DMS114 treated with DMSO at 0.1 percent for 48 hours (cell line): ENCODE data around the gene LYPLA2.

ENCODE experiments used
- DNase-seq: peaks from one replicate; lab custom pipeline; 2025; ENCODE audit not compliant: unreplicated experiment; lab: John Stamatoyannopoulos, UW

LYPLA2 gene

DNA sequence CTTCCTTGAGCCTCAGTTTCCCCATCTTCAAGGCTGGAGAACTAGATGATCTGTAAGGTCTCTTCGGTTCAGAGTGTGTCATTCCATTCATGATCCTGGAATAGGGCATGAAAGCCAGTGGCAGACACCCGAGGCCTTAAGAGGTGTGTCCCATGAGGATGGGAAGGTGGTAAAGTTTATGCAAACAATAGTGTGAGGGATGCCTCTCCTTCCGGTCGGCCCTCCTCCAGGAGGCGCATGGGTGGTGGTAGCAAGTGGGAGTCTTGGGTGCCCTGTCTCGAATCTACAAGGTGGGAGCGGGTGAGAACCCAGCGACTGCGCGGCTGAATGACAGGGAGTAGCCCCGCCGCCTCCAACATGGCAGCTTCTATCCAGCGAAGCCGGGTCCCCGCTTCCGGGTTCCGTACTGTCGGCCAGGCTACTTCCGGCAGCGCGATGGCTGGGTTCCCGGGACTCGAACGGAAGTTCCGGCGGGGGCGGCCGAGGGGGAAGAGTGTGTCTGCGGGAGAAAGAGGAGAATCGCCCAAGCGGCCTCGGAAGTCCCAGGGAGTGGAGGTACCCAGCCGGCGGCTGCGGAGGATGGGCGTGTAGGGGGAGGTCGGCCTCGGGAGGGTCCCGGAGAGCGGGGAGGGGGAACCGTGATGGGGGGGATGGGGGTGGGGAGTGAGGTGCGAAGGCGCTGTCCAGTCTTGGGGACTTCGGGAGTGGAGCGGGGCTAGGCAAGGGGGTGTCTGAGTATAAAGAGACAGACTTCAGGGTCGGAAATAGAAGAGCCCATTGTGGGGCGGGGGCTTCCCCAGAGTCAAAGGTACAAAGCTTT is at the start of gene LYPLA2:
Gene LYPLA2 (plus strand): TSS at position 450 of the 820 bp plus-strand sequence. CDS start 1,538 bp downstream, outside the sequence.
- DNase-seq: peak; percentile 70

DNA sequence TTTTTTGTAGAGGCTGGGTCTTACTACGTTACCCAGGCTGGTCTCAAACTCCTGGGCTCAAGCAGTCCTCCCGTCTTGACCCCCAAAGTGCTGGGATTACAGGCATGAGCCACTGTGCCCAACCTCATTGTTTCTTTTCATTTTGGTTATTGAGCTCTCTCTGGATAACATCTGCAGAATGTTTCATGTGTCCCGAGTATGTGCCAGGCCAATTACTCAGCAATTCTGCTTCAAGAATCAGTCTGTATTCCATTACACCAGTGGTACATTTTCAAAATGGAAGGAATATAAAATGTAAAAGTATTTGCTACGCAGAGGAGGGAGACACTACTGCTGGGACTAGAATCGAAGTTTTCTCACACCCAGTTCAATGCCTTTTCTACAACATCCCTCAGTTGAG is 49.3 kb upstream of the LYPLA2 start:
- DNase-seq: no peak

DNA sequence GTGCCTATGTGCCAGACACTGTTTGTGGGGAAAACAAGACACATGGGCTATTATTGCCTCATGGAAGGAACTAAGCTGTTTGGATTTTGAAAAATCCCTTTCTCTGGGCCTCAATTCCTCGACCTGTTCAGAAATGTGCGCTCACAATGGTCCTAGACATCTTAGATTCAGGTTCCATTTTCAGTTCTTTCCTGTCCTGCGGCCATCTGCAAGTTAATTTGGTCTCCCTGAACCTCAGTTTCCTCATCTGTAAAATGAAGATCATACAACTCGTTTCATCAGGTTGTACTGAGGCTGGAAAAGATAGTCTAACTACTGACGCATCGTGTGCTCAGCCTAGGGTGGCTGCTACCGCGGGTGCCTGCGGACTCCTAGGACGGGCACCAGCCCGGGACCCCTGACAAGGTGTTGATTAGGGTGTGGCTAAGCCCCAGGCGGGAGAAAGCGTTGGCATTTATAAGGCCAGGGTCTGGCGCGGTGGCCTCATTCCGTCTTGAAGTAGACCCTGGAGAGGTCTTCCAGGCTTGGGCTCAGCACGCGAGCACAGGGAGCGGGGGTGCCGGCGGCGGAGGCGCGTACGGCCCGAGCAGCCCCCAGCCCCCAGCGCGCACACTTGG is 48.2 kb upstream of the LYPLA2 start:
- no peak for DNase-seq

DNA sequence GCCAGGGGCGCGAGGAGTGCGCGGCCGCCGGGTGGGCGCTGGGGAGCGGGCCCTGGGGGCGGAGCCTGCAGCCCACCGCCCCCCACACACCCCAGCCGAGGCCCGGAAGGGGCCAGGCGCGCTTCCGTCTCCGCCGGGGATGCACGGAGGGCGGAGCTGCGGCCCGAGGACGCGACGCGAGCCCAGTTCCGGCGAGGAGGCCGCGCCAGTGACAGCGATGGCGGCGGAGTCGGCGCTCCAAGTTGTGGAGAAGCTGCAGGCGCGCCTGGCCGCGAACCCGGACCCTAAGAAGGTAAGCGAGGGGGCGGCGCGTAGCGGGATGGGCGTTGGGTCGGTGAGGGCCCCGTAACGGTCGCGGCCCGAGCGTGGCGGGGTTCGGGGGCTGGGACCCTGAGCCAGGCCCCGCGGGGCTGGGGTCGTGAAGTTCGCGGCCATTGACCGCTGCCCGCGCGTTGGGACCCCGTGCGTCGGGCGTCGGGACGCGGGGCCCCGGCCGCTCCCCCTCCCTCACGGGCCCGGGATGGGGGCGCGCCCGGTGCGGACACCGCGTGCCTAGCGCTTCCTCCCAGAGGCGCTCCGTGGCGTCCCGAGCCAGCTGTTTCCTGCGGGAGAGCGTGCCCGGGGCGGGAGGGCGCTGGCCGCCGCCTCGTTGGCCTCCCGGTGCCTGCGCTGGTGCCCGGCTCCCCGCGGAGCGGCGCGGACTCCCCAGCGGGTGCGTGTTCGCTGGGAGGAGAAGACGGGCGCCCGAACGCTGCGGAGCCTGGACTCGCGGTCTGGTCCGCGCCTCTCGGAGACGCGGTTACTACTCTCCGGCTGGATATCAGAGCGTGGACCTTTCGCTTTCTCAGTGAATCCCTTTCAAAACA is 47.4 kb upstream of the LYPLA2 start, which contains the start of gene ELOA:
Gene ELOA (plus strand): TSS at position 185 of the 866 bp plus-strand sequence. CDS start 33 bp downstream, at position 218.
- peak; percentile 34 for DNase-seq

GRCh38 chr1:23745515-23745914 is 45.4 kb upstream of the LYPLA2 start:
- DNase-seq: peak; percentile 36

GRCh38 chr1:23748016-23748415 is 42.9 kb upstream of the LYPLA2 start:
- no peak for DNase-seq

GRCh38 chr1:23751050-23751814 is 39.7 kb upstream of the LYPLA2 start:
- peak; percentile 46 for DNase-seq

DNA sequence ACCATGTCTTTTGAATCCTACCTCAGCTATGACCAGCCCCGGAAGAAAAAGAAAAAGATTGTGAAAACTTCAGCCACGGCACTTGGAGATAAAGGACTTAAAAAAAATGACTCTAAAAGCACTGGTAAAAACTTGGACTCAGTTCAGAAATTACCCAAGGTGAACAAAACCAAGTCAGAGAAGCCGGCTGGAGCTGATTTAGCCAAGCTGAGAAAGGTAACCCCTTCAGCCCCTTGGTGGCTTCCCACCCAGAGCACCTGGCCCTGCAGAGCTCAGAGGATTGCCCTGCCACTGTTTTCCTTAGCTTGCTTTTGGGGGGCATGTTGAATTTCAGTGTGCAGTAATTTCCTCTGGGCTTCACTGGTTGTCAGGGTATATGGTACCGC is 39.1 kb upstream of the LYPLA2 start:
- no peak for DNase-seq

DNA sequence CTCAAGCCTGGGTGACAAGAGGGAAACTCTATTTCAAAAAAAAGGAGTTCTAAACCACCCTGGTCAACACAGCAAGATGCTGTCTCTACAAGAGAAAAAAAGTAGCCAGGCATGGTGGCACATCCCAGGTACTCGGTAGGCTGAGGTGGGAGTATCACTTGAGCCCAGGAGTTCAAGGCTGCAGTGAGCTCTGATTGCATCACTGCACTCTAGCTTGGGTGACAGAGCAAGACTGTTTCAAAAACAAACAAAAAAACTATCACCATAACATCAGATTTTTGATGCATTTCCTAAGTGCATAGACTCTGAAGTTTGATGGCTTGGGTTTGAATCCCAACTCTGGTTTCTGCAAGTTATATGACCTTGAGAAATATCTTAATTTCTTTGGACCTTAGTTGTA is 38.0 kb upstream of the LYPLA2 start:
- no peak for DNase-seq

DNA sequence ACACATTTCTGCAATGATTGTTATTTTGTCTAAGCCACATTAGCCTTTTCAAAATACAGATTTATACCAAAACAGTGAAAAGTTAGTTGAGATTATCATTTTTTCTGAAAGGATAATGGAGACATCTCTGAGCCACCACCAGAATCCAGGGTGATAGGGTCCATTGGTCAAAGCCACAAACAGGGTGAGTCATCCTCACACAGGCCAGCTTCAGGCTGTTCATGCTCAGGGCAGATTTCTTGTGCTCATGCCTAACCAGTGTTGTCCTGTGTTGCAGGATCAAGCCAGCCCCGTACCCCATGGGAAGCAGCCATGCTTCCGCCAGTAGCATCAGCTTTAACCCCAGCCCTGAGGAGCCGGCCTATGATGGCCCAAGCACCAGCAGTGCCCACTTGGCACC is 34.3 kb upstream of the LYPLA2 start:
- no peak for DNase-seq

- DNase-seq: no peak
Observed at GRCh38 chr1:23757812-23758211, 33.1 kb upstream of the LYPLA2 start.

GRCh38 chr1:23759277-23759676 is 31.7 kb upstream of the LYPLA2 start:
- DNase-seq: no peak

- DNase-seq: no peak
Observed at GRCh38 chr1:23763041-23763577, 27.8 kb upstream of the LYPLA2 start.

DNA sequence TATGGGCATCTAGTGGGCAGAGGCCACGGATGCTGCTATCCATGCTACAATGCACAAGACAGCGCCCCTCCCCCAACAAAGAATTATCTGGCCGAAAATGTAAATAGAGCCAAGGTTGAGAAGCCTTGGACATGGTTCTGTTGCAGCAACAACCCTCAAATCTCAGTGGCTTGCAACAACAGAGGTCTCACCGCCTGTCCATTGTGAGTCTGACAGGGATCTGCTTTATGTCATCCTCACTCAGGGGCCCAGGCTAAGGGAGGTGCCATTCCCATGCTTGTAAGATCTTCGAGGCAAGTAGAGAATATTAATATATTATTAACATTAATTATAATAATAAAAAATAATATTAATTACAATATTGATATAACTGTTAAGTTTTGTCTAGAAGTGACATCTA is 22.2 kb upstream of the LYPLA2 start:
- no peak for DNase-seq

- peak; percentile 75 for DNase-seq
Observed at GRCh38 chr1:23772049-23772853, 18.7 kb upstream of the LYPLA2 start.

DNA sequence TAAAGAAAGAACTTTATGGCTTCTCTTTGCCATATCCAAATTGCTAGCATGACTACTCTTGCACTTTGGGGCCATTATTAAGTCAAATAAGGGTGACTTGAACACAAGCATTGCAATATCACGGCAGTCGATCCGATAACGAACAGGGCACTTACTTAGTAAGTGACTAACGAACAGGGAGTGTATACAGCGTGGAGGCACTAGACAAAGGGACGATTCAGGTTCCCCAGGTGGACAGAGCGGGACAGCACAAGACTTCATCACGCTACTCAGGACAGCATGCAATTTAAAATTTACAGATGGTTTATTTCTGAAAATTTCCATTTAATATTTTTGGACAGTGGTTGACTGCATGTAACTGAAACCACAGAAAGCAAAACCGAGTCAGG is 18.1 kb upstream of the LYPLA2 start:
- DNase-seq: no peak

DNA sequence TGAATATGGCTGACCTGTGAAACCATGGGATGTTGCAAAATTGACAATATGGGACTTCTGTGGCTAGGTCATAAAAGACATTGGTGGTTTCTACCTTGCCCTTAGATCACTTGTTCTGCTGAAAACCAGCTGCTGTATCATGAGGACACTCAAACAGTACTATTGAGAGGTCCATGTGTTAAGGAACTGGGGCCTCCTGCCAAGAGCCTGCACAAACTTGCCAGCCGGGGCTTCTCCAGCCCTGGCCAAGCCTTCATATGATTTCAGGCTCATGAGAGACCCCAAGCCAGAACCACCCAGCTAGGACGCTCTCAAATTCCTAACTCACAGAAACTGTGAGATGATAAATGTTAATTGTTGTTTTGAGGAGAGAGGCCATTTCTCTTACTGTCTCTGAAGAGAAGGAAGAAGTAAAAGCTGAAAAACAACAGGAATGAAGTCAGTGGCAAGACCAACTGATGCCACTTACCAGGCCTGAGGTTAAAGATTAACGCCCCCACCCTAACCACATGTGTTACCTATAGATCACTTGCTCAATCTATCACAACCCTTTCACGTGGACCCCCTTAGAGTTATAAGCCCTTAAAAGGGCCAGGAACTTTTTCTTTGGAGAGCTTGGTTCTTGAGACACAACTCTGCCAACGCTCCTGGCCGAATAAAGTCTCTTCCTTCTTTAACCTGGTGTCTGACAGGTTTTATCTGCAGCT is 16.6 kb upstream of the LYPLA2 start:
- no peak for DNase-seq

GRCh38 chr1:23776217-23776616 is 14.7 kb upstream of the LYPLA2 start:
- no peak for DNase-seq
